Hippocampal formation (tissue), 2 donors: Measurements from ENCODE around the gene PTGDR.

ENCODE experiments used
- DNase-seq, 2 donors: peaks; one replicate each; lab custom pipeline; 2025; lab: John Stamatoyannopoulos, UW

The PTGDR gene

GRCh38 chr14:52263190-52263589 lies 4.3 kb upstream of the PTGDR start:
- DNase-seq, result no peak

- DNase-seq, result no peak
Measured at GRCh38 chr14:52265253-52265652, 2.2 kb upstream of the PTGDR start.

DNA sequence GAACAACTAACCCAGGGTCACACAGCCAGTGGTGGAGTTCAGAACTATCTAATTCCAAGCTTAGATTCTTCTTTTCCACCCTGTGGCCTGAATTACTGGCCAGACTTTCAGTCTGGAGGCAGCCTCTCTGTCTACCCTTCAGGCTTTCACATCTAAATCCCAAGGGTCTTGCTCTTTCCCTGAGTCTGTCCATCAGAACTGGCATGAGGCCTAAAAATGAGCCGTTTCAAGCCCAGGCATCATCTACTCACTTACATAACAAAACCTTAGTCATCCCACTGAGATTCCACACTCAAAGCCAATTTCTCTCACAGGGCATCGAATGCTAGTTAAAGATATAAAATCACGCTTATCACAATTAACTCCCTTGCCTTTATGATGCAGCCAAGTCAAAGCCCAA lies 1.3 kb upstream of the PTGDR start:
- no peak for DNase-seq

- DNase-seq, result no peak
Measured at GRCh38 chr14:52266782-52267181, 716 bp upstream of the PTGDR start.

DNA sequence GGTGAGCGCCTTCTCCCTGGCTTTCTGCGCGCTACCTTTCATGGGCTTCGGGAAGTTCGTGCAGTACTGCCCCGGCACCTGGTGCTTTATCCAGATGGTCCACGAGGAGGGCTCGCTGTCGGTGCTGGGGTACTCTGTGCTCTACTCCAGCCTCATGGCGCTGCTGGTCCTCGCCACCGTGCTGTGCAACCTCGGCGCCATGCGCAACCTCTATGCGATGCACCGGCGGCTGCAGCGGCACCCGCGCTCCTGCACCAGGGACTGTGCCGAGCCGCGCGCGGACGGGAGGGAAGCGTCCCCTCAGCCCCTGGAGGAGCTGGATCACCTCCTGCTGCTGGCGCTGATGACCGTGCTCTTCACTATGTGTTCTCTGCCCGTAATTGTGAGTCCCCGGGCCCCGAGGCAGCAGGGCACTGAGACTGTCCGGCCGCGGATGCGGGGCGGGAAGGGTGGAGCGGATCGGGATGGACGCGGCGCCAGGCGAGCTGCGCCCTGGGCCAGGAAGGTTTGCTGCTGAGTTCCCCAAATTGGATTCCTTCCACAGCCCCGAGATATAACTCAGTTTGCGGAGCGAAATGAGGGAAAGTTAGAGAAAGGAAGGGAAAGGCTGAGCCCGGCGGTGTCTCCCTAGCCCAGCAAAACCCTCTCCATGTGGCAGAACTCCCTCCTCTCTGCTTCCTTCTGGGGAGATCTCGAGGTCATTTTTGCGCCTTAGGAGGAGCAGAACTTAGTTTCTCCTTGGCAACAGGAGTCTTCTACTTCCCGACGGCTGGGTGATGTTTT lies 972 bp downstream of the PTGDR start:
- DNase-seq, result no peak

DNA sequence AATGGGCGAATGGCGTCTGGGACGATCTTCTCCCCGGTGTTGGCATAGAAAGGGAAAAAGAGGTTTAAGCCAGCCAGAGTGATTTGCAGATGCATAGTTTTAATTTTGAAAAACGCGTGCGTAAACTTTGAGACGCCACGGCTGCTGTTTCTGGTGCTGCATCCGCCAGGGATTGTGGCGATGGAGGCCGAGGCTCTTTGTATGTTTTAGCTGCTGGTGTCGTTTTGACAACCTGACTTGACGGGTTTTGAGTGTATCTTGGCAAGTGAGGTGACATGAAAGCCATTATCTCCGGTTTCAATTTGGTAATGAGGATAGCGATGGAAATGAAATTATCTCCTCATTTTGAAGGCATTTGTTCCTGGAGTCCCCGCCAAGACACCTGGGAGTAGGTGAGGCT lies 1.6 kb downstream of the PTGDR start:
- no peak for DNase-seq

DNA sequence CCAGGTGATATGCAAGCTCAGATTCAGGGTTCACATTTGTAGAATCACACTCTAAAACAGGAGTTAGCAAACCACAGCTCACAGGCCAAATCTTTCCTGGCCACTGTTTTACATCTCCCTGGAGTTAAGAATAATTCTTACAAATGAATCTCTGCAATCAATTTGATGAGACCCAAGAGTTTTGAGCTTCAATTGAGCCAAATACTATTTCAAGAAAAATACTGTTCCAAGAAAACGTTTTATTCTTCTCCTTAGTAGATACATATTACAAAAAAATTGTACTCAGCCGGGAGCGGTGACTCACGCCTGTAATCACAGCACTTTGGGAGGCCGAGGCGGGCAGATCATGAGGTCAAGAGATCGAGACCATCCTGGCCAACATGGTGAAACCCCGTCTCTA lies 2.5 kb downstream of the PTGDR start:
- DNase-seq, result no peak

- DNase-seq, result no peak
Measured at GRCh38 chr14:52271538-52271937, 4.0 kb downstream of the PTGDR start.

DNA sequence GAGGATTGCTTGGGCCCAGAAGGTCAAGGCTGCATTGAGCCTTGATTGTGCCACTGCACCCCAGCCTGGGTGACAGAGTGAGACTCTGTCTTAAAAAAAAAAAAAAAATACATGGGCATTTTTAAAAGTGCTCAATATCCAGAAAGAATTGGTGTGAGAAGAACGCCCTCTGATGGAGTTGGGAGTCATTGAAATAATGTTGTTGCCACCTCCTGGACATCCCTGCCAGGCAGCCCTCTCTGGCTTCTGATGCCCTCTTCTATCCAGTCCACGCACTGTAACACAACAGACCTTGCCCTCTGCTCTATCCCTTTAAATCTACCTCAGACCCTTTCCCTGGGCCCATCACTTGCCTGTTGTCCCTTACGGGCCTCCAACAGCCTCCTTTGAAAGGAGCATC lies 4.9 kb downstream of the PTGDR start:
- no peak for DNase-seq

GRCh38 chr14:52275372-52275771 lies 7.9 kb downstream of the PTGDR start:
- no peak for DNase-seq

DNA sequence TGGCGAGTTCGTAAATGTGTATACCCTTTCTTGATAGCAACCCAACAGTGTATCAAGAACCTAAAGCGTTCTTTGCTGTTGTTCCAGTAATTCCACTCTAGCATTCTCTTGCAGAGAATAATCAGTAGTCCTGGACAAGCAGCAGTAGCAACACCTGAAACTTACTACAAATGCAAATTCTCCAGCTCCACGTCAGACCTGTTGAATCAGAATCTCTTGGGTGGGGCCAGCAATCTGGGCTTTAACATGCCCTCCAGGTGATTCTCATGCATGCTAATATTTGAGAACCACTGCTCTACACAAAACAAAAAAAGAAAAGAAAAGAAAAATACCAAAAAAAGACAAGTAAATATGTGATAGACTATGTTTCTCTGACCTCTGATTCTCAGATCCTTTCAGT lies 10.1 kb downstream of the PTGDR start:
- DNase-seq, result no peak

DNA sequence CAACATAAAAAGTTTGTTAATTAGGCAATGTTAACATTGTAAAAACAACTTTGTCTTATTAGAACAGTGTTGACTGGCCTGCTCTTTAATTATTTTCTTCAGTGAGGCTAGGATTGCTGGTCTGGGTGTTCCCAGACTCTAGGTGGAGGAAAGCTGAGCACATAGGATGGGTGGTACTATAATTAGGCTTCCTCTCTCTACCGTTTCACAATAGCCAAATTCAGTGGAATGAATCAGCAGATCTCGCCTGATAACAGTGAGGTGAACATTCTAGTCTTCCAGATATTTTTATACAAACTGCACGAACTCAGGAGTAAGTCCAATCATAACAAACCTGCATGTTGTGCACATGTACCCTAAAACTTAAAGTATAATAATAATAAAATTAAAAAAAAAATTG lies 11.9 kb downstream of the PTGDR start:
- DNase-seq, result no peak

- DNase-seq, result no peak
Measured at GRCh38 chr14:52283099-52283498, 15.6 kb downstream of the PTGDR start.

GRCh38 chr14:52286661-52287649 lies 19.5 kb downstream of the PTGDR start:
- peak in 1 of 2 donors; percentile 4 for DNase-seq

GRCh38 chr14:52296378-52296777 lies 28.9 kb downstream of the PTGDR start:
- no peak for DNase-seq

DNA sequence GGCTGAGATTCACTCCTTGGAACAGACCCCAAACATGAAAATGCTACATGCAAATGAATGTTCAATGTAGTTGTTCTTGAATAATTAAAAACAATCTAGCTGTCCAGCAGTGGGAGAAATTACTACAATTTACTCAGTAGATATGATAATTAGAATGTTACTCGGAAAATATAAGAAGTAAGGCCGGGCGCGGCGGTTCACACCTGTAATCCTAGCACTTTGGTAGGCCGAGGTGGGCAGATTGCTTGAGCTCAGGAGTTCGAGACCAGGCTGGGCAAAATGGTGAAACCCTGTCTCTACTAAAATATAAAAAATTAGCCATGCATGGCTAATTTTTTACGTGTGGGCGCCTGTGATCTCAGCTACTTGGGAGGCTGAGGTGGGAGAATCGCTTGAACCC lies 31.3 kb downstream of the PTGDR start:
- no peak for DNase-seq

GRCh38 chr14:52299692-52300278 lies 32.3 kb downstream of the PTGDR start:
- peak in 1 of 2 donors; percentile 58 for DNase-seq

GRCh38 chr14:52303236-52303635 lies 35.7 kb downstream of the PTGDR start:
- no peak for DNase-seq

GRCh38 chr14:52304248-52304904 lies 36.9 kb downstream of the PTGDR start:
- no peak for DNase-seq

- no peak for DNase-seq
Measured at GRCh38 chr14:52305014-52305413, 37.5 kb downstream of the PTGDR start.

- DNase-seq, result no peak
Measured at GRCh38 chr14:52307376-52307775, 39.9 kb downstream of the PTGDR start.

GRCh38 chr14:52307905-52308304 lies 40.4 kb downstream of the PTGDR start:
- no peak for DNase-seq
